Epithelial cell of proximal tubule (primary cell): ENCODE data around the gene PAQR9. TPM values are rescaled to one million over a fixed set of nuclear protein-coding genes. Genes with fewer than 3 reads are reported as not detected.

Experiments
- DNase-seq: peaks from one replicate; pipeline ENCODE4 v3.0.0-alpha.2; 2011; ENCODE audit warnings: low read depth
- H3K4me3 ChIP-seq: 2 replicates; pipeline ENCODE4 v1.5.1; 2011; ENCODE audit warnings: low read depth, mild to moderate bottlenecking, low read length
- total RNA-seq: library from RNA; depleted of rRNA; stranded (reverse); fragments of >200 nt; gene quantifications from 2 replicates; pipeline ENCODE4 v1.2.3, GENCODE V29; 2015
- TF ChIP-seq, protein P1 (sequence below): conservative IDR thresholded peaks from 2 replicates; pipeline ENCODE4 v1.5.1; 2012; ENCODE audit warnings: low read depth, mild to moderate bottlenecking, low read length

Gene PAQR9
- total RNA-seq, 1 donor from 2014 or later, result 0.63 TPM

DNA sequence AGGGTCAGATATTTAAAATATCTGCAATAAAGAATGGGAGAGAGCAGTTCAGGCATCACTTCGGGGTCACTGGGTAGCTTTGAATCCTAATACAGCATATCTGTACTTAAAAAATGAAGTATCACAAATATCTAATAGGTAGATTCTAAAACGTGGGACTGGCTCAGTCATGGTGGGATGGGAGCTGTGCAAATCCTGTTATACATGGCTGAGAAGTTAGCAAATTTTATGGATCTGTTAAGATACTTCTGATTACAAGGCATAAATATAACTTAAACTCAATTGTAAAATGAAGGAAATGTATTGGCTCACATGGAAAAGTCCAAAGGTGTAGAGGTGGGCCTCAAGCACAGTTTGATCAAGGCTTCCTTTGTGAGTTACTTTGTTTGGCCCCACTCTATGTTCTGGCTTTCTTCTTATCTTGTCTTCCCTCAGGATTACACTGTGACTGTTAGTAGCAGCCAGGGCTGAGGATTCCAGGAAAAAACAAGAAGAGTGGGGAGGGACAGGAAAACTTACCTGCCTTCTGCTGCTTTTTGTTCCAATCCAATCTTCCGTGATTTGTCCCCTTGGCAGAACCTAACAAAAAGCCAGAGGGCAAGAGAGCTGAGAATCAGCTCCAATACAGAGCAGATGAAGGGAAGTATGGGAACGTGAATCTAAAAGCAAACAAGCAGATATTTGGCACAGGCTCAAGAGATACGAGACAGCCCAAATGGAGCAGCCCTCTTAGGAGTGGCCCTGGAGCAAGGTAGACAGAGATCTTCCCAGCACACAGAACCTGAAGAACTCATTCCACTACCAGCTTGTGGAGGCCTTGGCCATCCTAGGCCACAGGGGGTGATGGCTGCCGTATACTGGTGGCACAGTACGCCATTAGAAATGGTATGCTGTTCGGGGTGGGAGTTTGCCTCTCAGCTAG is 10.9 kb downstream of the PAQR9 start:
- no peak for DNase-seq
- H3K4me3 ChIP-seq, result no peak overlapping the region
- TF ChIP-seq, protein P1, sequence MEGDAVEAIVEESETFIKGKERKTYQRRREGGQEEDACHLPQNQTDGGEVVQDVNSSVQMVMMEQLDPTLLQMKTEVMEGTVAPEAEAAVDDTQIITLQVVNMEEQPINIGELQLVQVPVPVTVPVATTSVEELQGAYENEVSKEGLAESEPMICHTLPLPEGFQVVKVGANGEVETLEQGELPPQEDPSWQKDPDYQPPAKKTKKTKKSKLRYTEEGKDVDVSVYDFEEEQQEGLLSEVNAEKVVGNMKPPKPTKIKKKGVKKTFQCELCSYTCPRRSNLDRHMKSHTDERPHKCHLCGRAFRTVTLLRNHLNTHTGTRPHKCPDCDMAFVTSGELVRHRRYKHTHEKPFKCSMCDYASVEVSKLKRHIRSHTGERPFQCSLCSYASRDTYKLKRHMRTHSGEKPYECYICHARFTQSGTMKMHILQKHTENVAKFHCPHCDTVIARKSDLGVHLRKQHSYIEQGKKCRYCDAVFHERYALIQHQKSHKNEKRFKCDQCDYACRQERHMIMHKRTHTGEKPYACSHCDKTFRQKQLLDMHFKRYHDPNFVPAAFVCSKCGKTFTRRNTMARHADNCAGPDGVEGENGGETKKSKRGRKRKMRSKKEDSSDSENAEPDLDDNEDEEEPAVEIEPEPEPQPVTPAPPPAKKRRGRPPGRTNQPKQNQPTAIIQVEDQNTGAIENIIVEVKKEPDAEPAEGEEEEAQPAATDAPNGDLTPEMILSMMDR, result no peak

- no peak overlapping the region for H3K4me3 ChIP-seq
- DNase-seq, result no peak
- TF ChIP-seq, protein P1, result no peak
Measured at GRCh38 chr3:142951794-142952193, 11.7 kb downstream of the PAQR9 start.

DNA sequence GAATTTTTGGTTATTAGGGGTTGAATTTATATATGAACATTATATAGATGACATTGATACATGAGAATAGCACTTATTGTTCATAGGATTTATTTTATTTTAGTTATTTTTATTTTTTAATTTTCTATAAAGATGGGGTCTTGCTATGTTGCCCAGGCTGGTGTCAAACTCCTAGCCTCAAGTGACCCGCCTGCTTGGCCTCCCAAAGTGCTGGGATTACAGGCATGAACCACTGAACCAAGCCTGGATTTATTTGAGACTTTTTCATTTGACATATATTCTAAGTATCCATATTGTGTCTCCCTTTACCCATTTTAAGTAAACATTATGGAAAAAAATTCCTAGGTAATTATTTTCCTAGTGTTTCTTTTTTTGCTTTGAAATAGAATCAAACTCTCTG is 12.5 kb downstream of the PAQR9 start:
- no peak for DNase-seq
- TF ChIP-seq, protein P1, result no peak
- no peak overlapping the region for H3K4me3 ChIP-seq

- TF ChIP-seq, protein P1, result no peak
- no peak overlapping the region for H3K4me3 ChIP-seq
- no peak for DNase-seq
Measured at GRCh38 chr3:142947799-142948575, 15.5 kb downstream of the PAQR9 start.

DNA sequence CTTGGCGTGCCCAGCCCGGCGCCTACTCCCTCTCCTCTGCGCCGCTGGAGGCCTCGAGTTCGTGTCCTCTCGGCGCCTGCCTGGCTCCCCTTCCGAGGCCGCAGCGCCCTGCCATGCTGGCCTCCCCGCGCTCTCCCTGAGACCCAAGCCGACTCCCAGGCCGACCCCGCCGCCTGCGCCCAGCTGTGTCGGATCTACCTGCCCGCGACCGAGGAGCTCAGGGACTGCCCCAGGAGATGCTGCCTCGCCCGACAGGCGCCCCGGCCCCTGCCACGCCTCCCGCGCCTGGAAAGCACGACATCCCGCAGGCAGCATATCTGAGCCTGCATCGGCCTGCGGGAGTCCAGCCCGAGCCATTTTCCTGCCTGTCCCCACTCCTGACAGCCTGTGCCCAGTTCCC is 16.1 kb downstream of the PAQR9 start:
- TF ChIP-seq, protein P1, result no peak
- no peak overlapping the region for H3K4me3 ChIP-seq
- DNase-seq, result no peak

- TF ChIP-seq, protein P1, result no peak
- H3K4me3 ChIP-seq, result no peak overlapping the region
- DNase-seq, result no peak
Measured at GRCh38 chr3:142946861-142947260, 16.6 kb downstream of the PAQR9 start.
